GM12865 (cell line): ENCODE data around the gene SLC6A6.

ENCODE experiments used
- DNase-seq: peaks from one replicate; pipeline ENCODE4 v3.0.0; 2010; ENCODE audit warnings: low read depth
- H3K4me3 ChIP-seq: 2 replicates; pipeline ENCODE4 v1.5.1; 2011; ENCODE audit warnings: mild to moderate bottlenecking, low read depth, low read length, control low read depth
- TF ChIP-seq, protein P1 (sequence below): IDR thresholded peaks from 2 replicates; pipeline ENCODE4 v1.5.1; 2011; ENCODE audit warnings: low read length, control low read depth, low read depth, inconsistent platforms; ENCODE audit not compliant: insufficient read depth; ENCODE audit errors: missing control alignments

SLC6A6 gene

DNA sequence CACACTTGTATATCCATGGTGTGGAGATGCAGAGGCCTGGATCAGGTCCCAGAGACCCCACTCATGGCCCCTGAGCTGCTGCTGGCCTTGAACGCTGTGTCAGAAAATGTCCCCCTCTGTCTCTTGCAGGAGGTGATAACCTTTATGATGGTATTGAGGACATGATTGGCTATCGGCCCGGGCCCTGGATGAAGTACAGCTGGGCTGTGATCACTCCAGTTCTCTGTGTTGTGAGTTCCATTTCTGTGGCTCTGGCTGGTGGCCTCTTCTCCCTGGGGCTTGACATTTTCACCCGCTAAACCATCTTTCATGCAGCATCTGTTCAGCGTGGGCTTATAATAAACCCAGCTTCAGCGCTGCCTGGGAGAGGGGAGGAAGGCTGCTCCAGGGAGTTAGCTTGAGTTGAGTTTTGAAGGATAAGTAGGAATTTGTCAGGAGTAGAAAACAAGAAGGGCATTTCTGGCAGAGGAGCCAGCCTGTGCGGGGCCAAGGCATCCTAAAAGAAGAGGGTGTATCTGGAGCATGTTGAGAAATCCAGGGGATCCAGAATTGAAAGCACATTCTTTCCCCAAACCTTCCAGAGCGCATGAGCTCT is 76.6 kb downstream of the SLC6A6 start:
- no peak for DNase-seq
- no peak overlapping the region for H3K4me3 ChIP-seq
- TF ChIP-seq, protein P1, sequence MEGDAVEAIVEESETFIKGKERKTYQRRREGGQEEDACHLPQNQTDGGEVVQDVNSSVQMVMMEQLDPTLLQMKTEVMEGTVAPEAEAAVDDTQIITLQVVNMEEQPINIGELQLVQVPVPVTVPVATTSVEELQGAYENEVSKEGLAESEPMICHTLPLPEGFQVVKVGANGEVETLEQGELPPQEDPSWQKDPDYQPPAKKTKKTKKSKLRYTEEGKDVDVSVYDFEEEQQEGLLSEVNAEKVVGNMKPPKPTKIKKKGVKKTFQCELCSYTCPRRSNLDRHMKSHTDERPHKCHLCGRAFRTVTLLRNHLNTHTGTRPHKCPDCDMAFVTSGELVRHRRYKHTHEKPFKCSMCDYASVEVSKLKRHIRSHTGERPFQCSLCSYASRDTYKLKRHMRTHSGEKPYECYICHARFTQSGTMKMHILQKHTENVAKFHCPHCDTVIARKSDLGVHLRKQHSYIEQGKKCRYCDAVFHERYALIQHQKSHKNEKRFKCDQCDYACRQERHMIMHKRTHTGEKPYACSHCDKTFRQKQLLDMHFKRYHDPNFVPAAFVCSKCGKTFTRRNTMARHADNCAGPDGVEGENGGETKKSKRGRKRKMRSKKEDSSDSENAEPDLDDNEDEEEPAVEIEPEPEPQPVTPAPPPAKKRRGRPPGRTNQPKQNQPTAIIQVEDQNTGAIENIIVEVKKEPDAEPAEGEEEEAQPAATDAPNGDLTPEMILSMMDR, result no peak

DNA sequence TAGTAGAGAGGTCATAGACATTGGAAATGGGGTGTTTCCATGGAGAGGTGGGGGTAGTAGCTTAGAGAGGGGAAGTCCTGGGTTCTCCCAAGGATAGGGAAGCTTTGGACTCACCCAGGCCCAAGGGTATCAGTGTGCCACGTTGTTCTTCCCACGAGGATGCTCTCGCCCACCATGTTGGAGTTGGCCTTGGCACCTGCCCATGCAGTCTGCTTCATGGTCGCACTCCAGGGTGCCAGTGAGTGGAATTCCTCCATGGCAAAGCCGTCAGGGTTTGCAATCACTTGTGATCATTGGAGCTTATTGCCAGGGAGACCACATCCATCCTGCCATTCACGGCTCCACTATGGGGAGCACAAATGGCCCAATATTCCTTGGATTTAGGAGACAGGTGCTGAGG is 77.2 kb downstream of the SLC6A6 start:
- DNase-seq, result no peak
- no peak overlapping the region for H3K4me3 ChIP-seq
- TF ChIP-seq, protein P1, result no peak

DNA sequence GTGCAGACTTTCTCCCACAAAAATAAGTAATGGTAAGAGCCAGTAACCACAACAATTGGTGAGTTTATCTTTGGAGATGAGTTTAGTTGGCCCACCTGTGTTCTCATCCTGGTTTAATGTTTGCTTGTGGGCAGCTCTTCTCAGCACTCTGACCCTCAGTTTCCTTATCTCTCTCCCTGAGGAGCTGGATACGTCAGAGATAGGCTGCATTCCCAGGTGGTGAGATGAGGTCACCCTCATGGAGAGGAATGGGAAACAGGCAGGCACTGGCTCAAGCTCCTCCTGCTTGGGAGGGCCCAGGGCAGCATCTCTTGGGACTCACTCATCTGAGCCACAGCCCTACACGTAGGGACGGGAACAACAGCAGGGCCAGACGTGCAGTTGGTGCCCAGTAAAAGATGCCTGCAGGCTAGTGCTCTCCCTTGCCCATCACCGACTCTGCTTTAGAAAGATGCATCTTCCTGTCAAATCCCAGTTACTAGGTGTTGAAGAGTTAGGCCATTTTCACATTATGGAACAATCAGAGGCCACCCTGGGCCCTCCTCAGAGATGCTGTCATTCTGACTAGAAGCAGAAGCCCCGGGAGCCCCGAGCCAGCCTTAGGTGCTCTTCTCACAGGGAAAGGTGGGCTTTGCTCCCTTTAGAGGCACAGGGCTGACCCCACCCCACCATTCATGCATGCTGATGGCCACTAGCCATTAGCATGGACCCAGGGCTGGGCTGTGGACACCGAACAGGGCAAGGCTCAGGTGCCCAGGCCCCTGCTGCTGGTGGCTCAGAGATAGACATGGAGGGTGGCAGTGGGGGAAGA is 78.0 kb downstream of the SLC6A6 start:
- TF ChIP-seq, protein P1, result no peak
- no peak for DNase-seq
- no peak overlapping the region for H3K4me3 ChIP-seq

DNA sequence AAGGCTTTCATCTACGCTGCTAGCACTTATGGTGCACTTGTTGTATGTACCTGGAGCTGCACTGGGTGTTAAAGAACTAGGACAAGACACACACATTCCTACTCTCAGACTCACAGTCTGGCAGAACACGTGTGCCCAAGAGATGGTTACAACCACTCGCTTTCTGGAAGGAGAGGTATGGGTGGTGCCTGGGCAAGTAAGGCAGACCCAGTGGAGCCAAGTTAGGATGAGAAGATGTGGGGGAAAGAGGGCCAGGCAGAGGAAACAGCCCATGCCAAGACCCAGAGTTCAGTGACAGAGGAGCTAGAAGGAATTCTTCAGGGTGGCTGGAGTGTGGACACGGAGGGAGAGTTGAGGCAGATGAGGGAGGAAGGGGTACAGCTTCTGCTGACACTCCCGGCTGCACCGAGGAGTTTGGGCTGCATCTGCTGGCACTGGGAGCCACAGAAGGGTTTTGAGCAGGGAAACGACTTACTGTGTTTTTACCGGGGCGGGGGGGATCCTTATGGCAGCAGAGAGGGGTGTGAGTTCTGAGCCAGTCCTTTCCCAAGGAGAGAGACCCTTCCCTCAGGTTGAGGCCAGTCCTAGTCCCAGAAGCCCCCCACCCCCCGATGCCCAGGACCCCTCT is 78.7 kb downstream of the SLC6A6 start:
- H3K4me3 ChIP-seq, result no peak overlapping the region
- DNase-seq, result no peak
- TF ChIP-seq, protein P1, result no peak

DNA sequence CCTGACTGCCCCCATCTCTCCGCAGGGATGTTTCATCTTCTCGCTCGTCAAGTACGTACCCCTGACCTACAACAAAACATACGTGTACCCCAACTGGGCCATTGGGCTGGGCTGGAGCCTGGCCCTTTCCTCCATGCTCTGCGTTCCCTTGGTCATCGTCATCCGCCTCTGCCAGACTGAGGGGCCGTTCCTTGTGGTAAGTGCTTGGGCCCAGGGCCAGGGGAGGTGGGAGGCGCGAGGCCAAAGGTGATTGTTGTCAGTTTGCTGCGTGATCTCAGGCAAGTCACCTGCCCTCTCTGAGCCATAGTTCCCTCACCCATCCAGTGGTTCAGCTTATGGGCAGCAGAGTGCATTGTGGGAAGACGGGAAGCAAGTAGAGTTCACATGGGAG is 79.2 kb downstream of the SLC6A6 start:
- TF ChIP-seq, protein P1, result no peak
- DNase-seq, result no peak
- no peak overlapping the region for H3K4me3 ChIP-seq

DNA sequence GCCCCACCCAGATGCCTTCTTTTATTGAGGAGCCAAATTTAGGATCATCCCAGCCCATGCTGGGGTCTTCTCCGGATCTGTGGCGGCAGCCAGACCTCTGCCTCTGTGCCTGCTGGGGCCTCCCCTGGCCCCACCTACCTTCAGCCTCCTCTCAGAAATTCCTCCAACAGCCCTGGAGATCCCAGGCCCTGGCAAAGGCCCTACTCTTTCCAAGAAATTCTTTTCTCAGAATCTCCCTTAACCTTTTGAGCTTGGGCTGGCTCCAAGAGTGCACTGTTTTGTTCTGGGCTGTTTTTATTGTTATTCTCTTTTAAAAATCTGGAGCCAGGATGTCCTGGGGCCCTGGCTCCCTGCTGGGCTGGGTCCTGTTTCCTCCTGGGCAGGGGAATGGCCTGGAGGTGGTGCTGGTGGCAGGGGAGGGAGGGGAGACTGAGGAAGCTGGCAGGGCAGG is 79.9 kb downstream of the SLC6A6 start:
- no peak overlapping the region for H3K4me3 ChIP-seq
- DNase-seq, result no peak
- TF ChIP-seq, protein P1, result no peak

DNA sequence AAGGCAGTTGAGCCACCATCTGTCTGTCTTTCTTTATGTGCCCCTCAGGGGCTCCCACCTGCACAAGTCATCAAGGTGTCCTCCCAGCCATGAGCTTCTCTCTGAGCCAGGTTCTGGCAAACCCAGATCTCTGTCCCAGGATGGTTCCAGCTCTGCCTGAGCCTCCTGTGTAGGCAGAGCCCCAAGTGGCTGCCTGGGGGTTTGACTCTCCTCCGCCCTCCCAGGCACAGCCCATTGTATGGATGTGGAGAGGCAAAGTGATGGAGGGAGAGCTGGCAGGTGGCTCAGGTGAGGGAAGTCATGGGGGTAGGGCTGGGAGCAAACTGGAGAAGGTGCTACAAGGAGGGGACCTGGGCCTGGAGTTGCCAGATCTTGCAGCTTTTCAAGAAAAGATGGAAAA is 80.9 kb downstream of the SLC6A6 start:
- TF ChIP-seq, protein P1, result no peak
- H3K4me3 ChIP-seq, result no peak overlapping the region
- no peak for DNase-seq
